Left renal pelvis (tissue), 4 donors: ENCODE data around the gene TRAF1. TPM values are rescaled to one million over a fixed set of nuclear protein-coding genes. Genes with fewer than 3 reads are reported as not detected.

Experiments used
- DNase-seq, 4 donors: peaks; one replicate each; pipeline ENCODE4 v3.0.0-alpha.2; 2013; ENCODE audit warnings: low read depth in 4 of 4, low spot score in 3 of 4
- polyA plus RNA-seq, 4 donors: library from polyadenylated mRNA; unstranded; fragments of 120-200 nt; gene quantifications; one replicate each; pipeline ENCODE4 v1.2.1, GENCODE V29; 2013; ENCODE audit not compliant: insufficient read length in 4 of 4

Gene TRAF1
- polyA plus RNA-seq, 4 donors: 4.4 to 7.3 (median 5.8) TPM

DNA sequence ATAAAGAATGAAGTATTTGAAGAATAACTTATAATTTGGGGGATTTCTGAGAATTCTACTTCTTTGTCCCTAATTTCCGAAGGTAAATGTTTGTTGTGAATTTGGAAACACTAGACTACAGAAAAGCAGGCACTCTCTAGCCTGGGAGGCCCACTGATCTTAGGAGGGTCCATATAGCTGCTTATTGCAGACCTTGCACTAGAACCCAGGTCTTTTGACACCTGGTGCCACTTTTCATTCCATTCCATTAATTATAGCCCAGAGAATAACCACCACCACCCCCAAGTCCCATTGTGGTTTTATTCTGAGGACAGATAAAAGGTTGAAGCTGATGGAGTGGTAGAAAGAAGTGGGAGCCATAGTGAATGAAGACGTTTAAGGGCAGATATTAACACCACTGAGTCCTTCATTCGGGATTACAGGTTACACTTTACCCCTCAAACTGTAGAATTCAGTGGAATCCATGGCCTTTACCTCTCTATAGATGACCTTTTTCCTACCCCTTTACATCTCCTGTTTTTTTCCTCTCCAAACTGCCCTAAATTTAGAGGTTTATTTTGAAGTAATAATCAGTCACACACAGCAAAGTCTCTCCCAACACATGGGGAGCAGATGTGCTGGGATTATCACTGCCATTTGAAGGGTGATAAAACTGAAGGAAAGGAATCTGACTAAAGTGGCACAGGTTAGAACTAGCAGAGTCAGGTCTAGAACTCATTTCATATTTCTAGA, 71.8 kb downstream of the TRAF1 start:
- DNase-seq: no peak

- no peak for DNase-seq
These were observed 73.4 kb downstream of the TRAF1 start for GRCh38 chr9:120853198-120853597.

Other genes with a start within 250 kb of the TRAF1 start
- gene MEGF9, start 212.3 kb downstream of the TRAF1 start, polyA plus RNA-seq: 10 to 100 TPM; 17.0 to 20.4 (median 18.6) TPM
- gene FBXW2, start 133.4 kb downstream of the TRAF1 start, polyA plus RNA-seq: 10 to 100 TPM; 45.5 to 47.3 (median 46.0) TPM
- 10 to 100 TPM; 28.7 to 36.7 (median 33.8) TPM for gene PSMD5, start 83.9 kb downstream of the TRAF1 start, polyA plus RNA-seq
- 10 to 100 TPM; 29.0 to 42.0 (median 36.6) TPM for gene PHF19, start 49.6 kb downstream of the TRAF1 start, polyA plus RNA-seq
- 10 to 100 TPM; 10.7 to 16.9 (median 15.1) TPM for gene C5, start 123.5 kb upstream of the TRAF1 start, polyA plus RNA-seq
- gene CNTRL, start 148.2 kb upstream of the TRAF1 start, polyA plus RNA-seq: 10 to 100 TPM; 30.4 to 36.7 (median 32.7) TPM